HEK293 (cell line): ENCODE results near the gene ZNF524.

Experiments used
- CTCF ChIA-PET: fragments of 350-600 bp; formaldehyde crosslinking; extraction: SDS; loops from one replicate; lab custom pipeline; 2021; ENCODE audit warnings: antibody characterized with exemption; lab: Yijun Ruan, JAX
- POLR2A ChIA-PET: fragments of 300-600 bp; formaldehyde crosslinking; extraction: SDS; loops from one replicate; lab custom pipeline; 2020; ENCODE audit warnings: antibody characterized with exemption, inconsistent platforms; lab: Yijun Ruan, JAX
- H3K27ac ChIP-seq: fragments of 200-500 bp; sonication (Bioruptor generic); 2 replicates; pipeline ENCODE4 v1.5.1; 2014; ENCODE audit warnings: low read depth, low read length, control low read depth, inconsistent platforms; ENCODE audit errors: extremely low read depth
- H3K36me3 ChIP-seq, 2 experiments: fragments of 200-500 bp in 1 of 2; sonication (Bioruptor generic) in 1 of 2; 1 replicate in 1 of 2; 2 replicates in 1 of 2; pipeline ENCODE4 v1.5.1; 2014 to 2017; ENCODE audit warnings: inconsistent platforms in 2 of 2, low read length in 2 of 2; ENCODE audit not compliant: control insufficient read depth in 2 of 2, insufficient read depth in 1 of 2
- H3K4me1 ChIP-seq: fragments of 200-500 bp; sonication (Bioruptor generic); 2 replicates; pipeline ENCODE4 v1.5.1; 2014; ENCODE audit warnings: mild to moderate bottlenecking, low read length, inconsistent platforms; ENCODE audit not compliant: control insufficient read depth, insufficient read depth
- H3K4me3 ChIP-seq: 2 replicates; pipeline ENCODE4 v1.5.1; 2011; ENCODE audit warnings: low read depth, mild to moderate bottlenecking, control low read depth, low read length, moderate library complexity
- H3K9me3 ChIP-seq: fragments of 200-500 bp; sonication (Bioruptor generic); 2 replicates; pipeline ENCODE4 v1.5.1; 2014; ENCODE audit warnings: low read depth, low read length, inconsistent platforms; ENCODE audit not compliant: control insufficient read depth, insufficient read depth
- BCL6B ChIP-seq: fragments of 450-650 bp; formaldehyde crosslinking; IDR thresholded peaks from 2 replicates; pipeline ENCODE4 v1.5.1; 2017; ENCODE audit warnings: missing biosample characterization, missing genetic modification characterization
- HOXC10 ChIP-seq: sonication (generic); formaldehyde crosslinking; IDR thresholded peaks from 2 replicates; pipeline ENCODE4 v1.8.1; 2023; ENCODE audit warnings: mild to moderate bottlenecking, missing genetic modification reagents
- KLF7 ChIP-seq: fragments of 450-650 bp; formaldehyde crosslinking; IDR thresholded peaks from 2 replicates; pipeline ENCODE4 v1.5.1; 2016; ENCODE audit warnings: missing biosample characterization, missing genetic modification characterization, borderline replicate concordance
- MEIS1 ChIP-seq: sonication (generic); formaldehyde crosslinking; IDR thresholded peaks from 2 replicates; pipeline ENCODE4 v1.8.1; 2022; ENCODE audit warnings: missing genetic modification reagents, mild to moderate bottlenecking, borderline replicate concordance
- OSR2 ChIP-seq: fragments of 450-650 bp; formaldehyde crosslinking; IDR thresholded peaks from 2 replicates; pipeline ENCODE4 v1.5.1; 2016; ENCODE audit warnings: missing biosample characterization, missing genetic modification characterization
- YY1 ChIP-seq: fragments of 450-650 bp; formaldehyde crosslinking; IDR thresholded peaks from 2 replicates; pipeline ENCODE4 v1.5.1; 2018; ENCODE audit warnings: missing biosample characterization, missing genetic modification characterization
- YY2 ChIP-seq: fragments of 450-650 bp; formaldehyde crosslinking; IDR thresholded peaks from 2 replicates; pipeline ENCODE4 v1.5.1; 2016; ENCODE audit warnings: missing biosample characterization, missing genetic modification characterization
- ZBTB17 ChIP-seq: fragments of 450-650 bp; formaldehyde crosslinking; IDR thresholded peaks from 2 replicates; pipeline ENCODE4 v1.5.1; 2016; ENCODE audit warnings: missing biosample characterization, missing genetic modification characterization
- ZIC2 ChIP-seq: fragments of 450-650 bp; formaldehyde crosslinking; IDR thresholded peaks from 2 replicates; pipeline ENCODE4 v1.5.1; 2016; ENCODE audit warnings: missing biosample characterization, missing genetic modification characterization
- ZNF214 ChIP-seq: fragments of 450-650 bp; formaldehyde crosslinking; IDR thresholded peaks from 2 replicates; pipeline ENCODE4 v1.5.1; 2017; ENCODE audit warnings: missing biosample characterization, mild to moderate bottlenecking, missing genetic modification characterization, borderline replicate concordance
- ZNF221 ChIP-seq: fragments of 450-650 bp; formaldehyde crosslinking; IDR thresholded peaks from 2 replicates; pipeline ENCODE4 v1.5.1; 2017; ENCODE audit warnings: missing biosample characterization, missing genetic modification characterization, borderline replicate concordance
- ZNF223 ChIP-seq: fragments of 450-650 bp; formaldehyde crosslinking; IDR thresholded peaks from 2 replicates; pipeline ENCODE4 v1.5.1; 2016; ENCODE audit warnings: missing biosample characterization, missing genetic modification characterization
- ZNF23 ChIP-seq: fragments of 450-650 bp; formaldehyde crosslinking; IDR thresholded peaks from 2 replicates; pipeline ENCODE4 v1.5.1; 2016; ENCODE audit warnings: missing biosample characterization, missing genetic modification characterization, borderline replicate concordance
- ZNF311 ChIP-seq: fragments of 450-650 bp; formaldehyde crosslinking; IDR thresholded peaks from 2 replicates; pipeline ENCODE4 v1.5.1; 2017; ENCODE audit warnings: missing biosample characterization, missing genetic modification characterization, borderline replicate concordance
- ZNF335 ChIP-seq: fragments of 450-650 bp; formaldehyde crosslinking; conservative IDR thresholded peaks from 2 replicates; pipeline ENCODE4 v1.5.1; 2016; ENCODE audit warnings: missing biosample characterization, missing genetic modification characterization
- ZNF366 ChIP-seq: fragments of 450-650 bp; formaldehyde crosslinking; conservative IDR thresholded peaks from 2 replicates; pipeline ENCODE4 v1.5.1; 2016; ENCODE audit warnings: missing biosample characterization, missing genetic modification characterization
- ZNF37A ChIP-seq: fragments of 450-650 bp; IDR thresholded peaks from 2 replicates; pipeline ENCODE4 v1.5.1; 2018; ENCODE audit warnings: missing biosample characterization, missing genetic modification characterization
- ZNF423 ChIP-seq: fragments of 450-650 bp; formaldehyde crosslinking; IDR thresholded peaks from 2 replicates; pipeline ENCODE4 v1.5.1; 2016; ENCODE audit warnings: missing biosample characterization, missing genetic modification characterization
- ZNF48 ChIP-seq: fragments of 450-650 bp; formaldehyde crosslinking; IDR thresholded peaks from 2 replicates; pipeline ENCODE4 v1.5.1; 2016; ENCODE audit warnings: missing biosample characterization, missing genetic modification characterization
- ZNF514 ChIP-seq: fragments of 450-650 bp; formaldehyde crosslinking; IDR thresholded peaks from 2 replicates; pipeline ENCODE4 v1.5.1; 2016; ENCODE audit warnings: missing biosample characterization, missing genetic modification characterization
- ZNF549 ChIP-seq: fragments of 450-650 bp; IDR thresholded peaks from 2 replicates; pipeline ENCODE4 v1.5.1; 2018; ENCODE audit warnings: missing biosample characterization, missing genetic modification characterization, mild to moderate bottlenecking, inconsistent platforms, moderate library complexity
- ZNF580 ChIP-seq: fragments of 450-650 bp; formaldehyde crosslinking; IDR thresholded peaks from 2 replicates; pipeline ENCODE4 v1.5.1; 2016; ENCODE audit warnings: missing biosample characterization, missing genetic modification characterization
- ZNF654 ChIP-seq: fragments of 450-650 bp; formaldehyde crosslinking; IDR thresholded peaks from 2 replicates; pipeline ENCODE4 v1.5.1; 2016; ENCODE audit warnings: low read depth, missing biosample characterization, missing genetic modification characterization
- ZNF664 ChIP-seq: fragments of 450-650 bp; formaldehyde crosslinking; IDR thresholded peaks from 2 replicates; pipeline ENCODE4 v1.5.1; 2016; ENCODE audit warnings: missing biosample characterization, missing genetic modification characterization
- ZNF777 ChIP-seq: fragments of 450-650 bp; formaldehyde crosslinking; IDR thresholded peaks from 2 replicates; pipeline ENCODE4 v1.5.1; 2017; ENCODE audit warnings: missing biosample characterization, missing genetic modification characterization, borderline replicate concordance
- ZSCAN30 ChIP-seq: fragments of 450-650 bp; IDR thresholded peaks from 2 replicates; pipeline ENCODE4 v1.5.1; 2018; ENCODE audit warnings: missing biosample characterization, mild to moderate bottlenecking, missing genetic modification characterization, moderate library complexity
- TF ChIP-seq, protein P1 (sequence below): fragments of 450-650 bp; formaldehyde crosslinking; IDR thresholded peaks from 2 replicates; pipeline ENCODE4 v1.5.1; 2016; ENCODE audit warnings: missing biosample characterization, missing genetic modification characterization
- TF ChIP-seq, protein P2 (sequence below): fragments of 450-650 bp; formaldehyde crosslinking; IDR thresholded peaks from 2 replicates; pipeline ENCODE4 v1.5.1; 2016; ENCODE audit warnings: missing biosample characterization, missing genetic modification characterization
- TF ChIP-seq, protein P3 (sequence below): fragments of 450-650 bp; formaldehyde crosslinking; IDR thresholded peaks from 2 replicates; pipeline ENCODE4 v1.5.1; 2016; ENCODE audit warnings: missing biosample characterization, missing genetic modification characterization

Gene ZNF524

GRCh38 chr19:55621205-55621672 is 21.2 kb downstream of the ZNF524 start (continued):
- TF ChIP-seq ZNF48 (tag by site-specific recombination) (no peak), ZNF23 (tag by site-specific recombination) (no peak), KLF7 (tag by site-specific recombination) (no peak), ZNF335 (tag by site-specific recombination) (no peak), ZIC2 (tag by site-specific recombination) (no peak), ZNF423 (tag by site-specific recombination) (no peak), BCL6B (tag by site-specific recombination) (no peak), ZSCAN30 (no peak), ZNF664 (tag by site-specific recombination) (no peak)
- TF ChIP-seq, protein P1, sequence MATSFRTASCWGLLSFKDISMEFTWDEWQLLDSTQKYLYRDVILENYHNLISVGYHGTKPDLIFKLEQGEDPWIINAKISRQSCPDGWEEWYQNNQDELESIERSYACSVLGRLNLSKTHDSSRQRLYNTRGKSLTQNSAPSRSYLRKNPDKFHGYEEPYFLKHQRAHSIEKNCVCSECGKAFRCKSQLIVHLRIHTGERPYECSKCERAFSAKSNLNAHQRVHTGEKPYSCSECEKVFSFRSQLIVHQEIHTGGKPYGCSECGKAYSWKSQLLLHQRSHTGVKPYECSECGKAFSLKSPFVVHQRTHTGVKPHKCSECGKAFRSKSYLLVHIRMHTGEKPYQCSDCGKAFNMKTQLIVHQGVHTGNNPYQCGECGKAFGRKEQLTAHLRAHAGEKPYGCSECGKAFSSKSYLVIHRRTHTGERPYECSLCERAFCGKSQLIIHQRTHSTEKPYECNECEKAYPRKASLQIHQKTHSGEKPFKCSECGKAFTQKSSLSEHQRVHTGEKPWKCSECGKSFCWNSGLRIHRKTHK (tag by site-specific recombination), result no peak
- TF ChIP-seq, all 188 proteins: peak for 0

GRCh38 chr19:55621673-55622231 is 21.7 kb downstream of the ZNF524 start:
- TF ChIP-seq MEIS1 (CRISPR knock-in tag) (no peak), ZNF214 (no peak), ZNF514 (no peak), ZNF37A (tag by site-specific recombination) (no peak), ZNF654 (tag by site-specific recombination) (no peak), ZNF221 (tag by site-specific recombination) (no peak), OSR2 (tag by site-specific recombination) (no peak), HOXC10 (CRISPR knock-in tag) (no peak), YY2 (no peak), ZNF549 (tag by site-specific recombination) (no peak), ZNF580 (tag by site-specific recombination) (no peak), BCL6B (tag by site-specific recombination) (no peak), ZNF223 (tag by site-specific recombination) (no peak), ZNF366 (no peak), YY1 (tag by site-specific recombination) (no peak), ZBTB17 (tag by site-specific recombination) (no peak), ZNF777 (tag by site-specific recombination) (no peak), ZNF311 (tag by site-specific recombination) (no peak)
- TF ChIP-seq, protein P2, sequence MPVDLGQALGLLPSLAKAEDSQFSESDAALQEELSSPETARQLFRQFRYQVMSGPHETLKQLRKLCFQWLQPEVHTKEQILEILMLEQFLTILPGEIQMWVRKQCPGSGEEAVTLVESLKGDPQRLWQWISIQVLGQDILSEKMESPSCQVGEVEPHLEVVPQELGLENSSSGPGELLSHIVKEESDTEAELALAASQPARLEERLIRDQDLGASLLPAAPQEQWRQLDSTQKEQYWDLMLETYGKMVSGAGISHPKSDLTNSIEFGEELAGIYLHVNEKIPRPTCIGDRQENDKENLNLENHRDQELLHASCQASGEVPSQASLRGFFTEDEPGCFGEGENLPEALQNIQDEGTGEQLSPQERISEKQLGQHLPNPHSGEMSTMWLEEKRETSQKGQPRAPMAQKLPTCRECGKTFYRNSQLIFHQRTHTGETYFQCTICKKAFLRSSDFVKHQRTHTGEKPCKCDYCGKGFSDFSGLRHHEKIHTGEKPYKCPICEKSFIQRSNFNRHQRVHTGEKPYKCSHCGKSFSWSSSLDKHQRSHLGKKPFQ (tag by site-specific recombination), result no peak
- TF ChIP-seq, protein P3, sequence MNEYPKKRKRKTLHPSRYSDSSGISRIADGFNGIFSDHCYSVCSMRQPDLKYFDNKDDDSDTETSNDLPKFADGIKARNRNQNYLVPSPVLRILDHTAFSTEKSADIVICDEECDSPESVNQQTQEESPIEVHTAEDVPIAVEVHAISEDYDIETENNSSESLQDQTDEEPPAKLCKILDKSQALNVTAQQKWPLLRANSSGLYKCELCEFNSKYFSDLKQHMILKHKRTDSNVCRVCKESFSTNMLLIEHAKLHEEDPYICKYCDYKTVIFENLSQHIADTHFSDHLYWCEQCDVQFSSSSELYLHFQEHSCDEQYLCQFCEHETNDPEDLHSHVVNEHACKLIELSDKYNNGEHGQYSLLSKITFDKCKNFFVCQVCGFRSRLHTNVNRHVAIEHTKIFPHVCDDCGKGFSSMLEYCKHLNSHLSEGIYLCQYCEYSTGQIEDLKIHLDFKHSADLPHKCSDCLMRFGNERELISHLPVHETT (tag by site-specific recombination), result no peak
- ChIA-PET POLR2A (interaction anchor here (9.1 kb wide), 1 partner anchor 16 kb away, joined by 75 read pairs; the partner anchor contains the start of gene ZNF865), CTCF (interaction anchor here (4.6 kb wide), 1 partner anchor 15 kb away, joined by 29 read pairs; the partner anchor contains the start of gene ZNF865)
- H3K27ac ChIP-seq, result no peak overlapping the region
- peaks cover 5% of the 10 kb centered on the region for H3K4me1 ChIP-seq
- no peaks in the 10 kb centered on the region for H3K9me3 ChIP-seq
- H3K36me3 ChIP-seq, result peaks cover 5 to 7% of the 10 kb centered on the region in 2 experiments; a peak in 2 of 3 replicates
- no peak overlapping the region for H3K4me3 ChIP-seq
